GM23338 (cell line): ENCODE results near the gene UNK. TPM values are rescaled to one million over a fixed set of nuclear protein-coding genes. Genes with fewer than 3 reads are reported as not detected.

Experiments
- ATAC-seq: fragments of 200-7000 bp; cut with Tn5 transposase; 3 replicates; pipeline ENCODE4 v1.9.1; 2020
- DNase-seq: peaks from one replicate; pipeline ENCODE4 v3.0.0-alpha.2; 2015; ENCODE audit warnings: low spot score
- H2AFZ ChIP-seq: fragments of 200-600 bp; sonication (generic); 2 replicates; pipeline ENCODE4 v1.8.0; 2016; ENCODE audit warnings: antibody characterized with exemption, mild to moderate bottlenecking, moderate library complexity
- H3F3A ChIP-seq: fragments of 200-600 bp; sonication (generic); replicated peaks from 2 replicates; pipeline ENCODE4 v1.8.0; 2017; ENCODE audit warnings: antibody characterized with exemption, mixed run types, low read depth
- H3K27ac ChIP-seq: fragments of 200-600 bp; sonication (generic); 2 replicates; pipeline ENCODE4 v1.6.1; 2016; ENCODE audit warnings: low read depth
- H3K27me3 ChIP-seq: fragments of 200-600 bp; sonication (generic); 2 replicates; pipeline ENCODE4 v1.8.0; 2016; ENCODE audit warnings: mild to moderate bottlenecking, mixed run types, moderate library complexity; ENCODE audit not compliant: insufficient read depth
- H3K36me3 ChIP-seq: fragments of 200-600 bp; sonication (generic); 2 replicates; pipeline ENCODE4 v1.8.0; 2016; ENCODE audit warnings: mild to moderate bottlenecking; ENCODE audit not compliant: insufficient read depth
- H3K4me1 ChIP-seq: fragments of 200-600 bp; sonication (generic); 2 replicates; pipeline ENCODE4 v1.8.0; 2016; ENCODE audit warnings: mild to moderate bottlenecking, moderate library complexity; ENCODE audit not compliant: insufficient read depth
- H3K4me2 ChIP-seq: fragments of 200-600 bp; sonication (generic); 2 replicates; pipeline ENCODE4 v1.7.1; 2017; ENCODE audit warnings: mixed run types
- H3K4me3 ChIP-seq: fragments of 200-600 bp; sonication (generic); 2 replicates; pipeline ENCODE4 v1.6.1; 2016; ENCODE audit warnings: mixed run types
- H3K79me2 ChIP-seq: fragments of 200-600 bp; sonication (generic); replicated peaks from 2 replicates; pipeline ENCODE4 v1.8.0; 2017; ENCODE audit warnings: mild to moderate bottlenecking; ENCODE audit not compliant: insufficient read depth
- H3K9me2 ChIP-seq: fragments of 200-600 bp; sonication (generic); 2 replicates; pipeline ENCODE4 v1.8.0; 2017; ENCODE audit not compliant: insufficient read depth
- H4K20me1 ChIP-seq: fragments of 200-600 bp; sonication (generic); replicated peaks from 2 replicates; pipeline ENCODE4 v1.8.0; 2017; ENCODE audit warnings: mild to moderate bottlenecking; ENCODE audit not compliant: insufficient read depth
- H3K27ac Mint-ChIP-seq: 2 replicates; pipeline ENCODE4 v1.8.0; 2020; ENCODE audit warnings: inconsistent platforms, mild to moderate bottlenecking, moderate library complexity, mixed read lengths
- H3K27me3 Mint-ChIP-seq: 3 replicates; pipeline ENCODE4 v1.8.0; 2022; ENCODE audit warnings: low read depth, mild to moderate bottlenecking, moderate library complexity, mixed read lengths, inconsistent platforms; ENCODE audit not compliant: insufficient read depth, poor library complexity
- H3K36me3 Mint-ChIP-seq: 3 replicates; pipeline ENCODE4 v1.8.0; 2021; ENCODE audit warnings: low read depth, mild to moderate bottlenecking, inconsistent platforms, moderate library complexity, mixed read lengths
- H3K4me1 Mint-ChIP-seq: 3 replicates; pipeline ENCODE4 v1.8.0; 2020; ENCODE audit warnings: mild to moderate bottlenecking, inconsistent platforms, mixed read lengths
- H3K4me3 Mint-ChIP-seq: 3 replicates; pipeline ENCODE4 v1.8.0; 2021; ENCODE audit warnings: moderate library complexity, mild to moderate bottlenecking, inconsistent platforms, mixed read lengths
- H3K9me3 Mint-ChIP-seq: 3 replicates; pipeline ENCODE4 v1.8.0; 2020; ENCODE audit warnings: moderate library complexity, mild to moderate bottlenecking, inconsistent platforms, mixed read lengths
- CREB1 ChIP-seq: fragments of 250-450 bp; sonication (Bioruptor Pico); IDR thresholded peaks from 2 replicates; pipeline ENCODE4 v1.5.0; 2020; ENCODE audit warnings: low read depth, mild to moderate bottlenecking, moderate library complexity
- EZH2 ChIP-seq: fragments of 200-600 bp; sonication (generic); IDR thresholded peaks from one replicate; pipeline ENCODE4 v1.8.0; 2017; ENCODE audit warnings: antibody characterized with exemption, mild to moderate bottlenecking, low read depth; ENCODE audit not compliant: unreplicated experiment
- EZH2phosphoT487 ChIP-seq: fragments of 200-600 bp; sonication (generic); IDR thresholded peaks from one replicate; pipeline ENCODE4 v1.8.1; 2018; ENCODE audit warnings: antibody characterized with exemption; ENCODE audit not compliant: unreplicated experiment
- JUNB ChIP-seq: IDR thresholded peaks from one replicate; pipeline ENCODE4 v1.6.1; 2016; ENCODE audit warnings: antibody characterized with exemption; ENCODE audit not compliant: unreplicated experiment
- NANOG ChIP-seq: IDR thresholded peaks from 2 replicates; pipeline ENCODE4 v1.6.1; 2016; ENCODE audit warnings: antibody characterized with exemption, borderline replicate concordance
- ZNF114 ChIP-seq: fragments of 250-450 bp; sonication (Bioruptor Pico); IDR thresholded peaks from 2 replicates; pipeline ENCODE4 v1.5.0; 2020; ENCODE audit warnings: mild to moderate bottlenecking, moderate library complexity
- ZNF462 ChIP-seq: fragments of 250-450 bp; sonication (Bioruptor Pico); IDR thresholded peaks from 2 replicates; pipeline ENCODE4 v1.5.0; 2020; ENCODE audit warnings: mild to moderate bottlenecking, moderate library complexity
- polyA plus RNA-seq: library from polyadenylated mRNA; unstranded; fragments of >200 nt; fragmentation: Nextera tagmentation; extraction: Ambion mirVana; gene quantifications from 2 replicates; pipeline ENCODE4 v1.2.1, GENCODE V29; 2016
- total RNA-seq: library from RNA; depleted of rRNA; stranded (reverse); fragments of >200 nt; shearing (Covaris generic); gene quantifications from 2 replicates; pipeline ENCODE4 v1.2.3, GENCODE V29; 2014
- TF ChIP-seq, protein P1 (sequence below): IDR thresholded peaks from one replicate; pipeline ENCODE4 v1.6.1; 2018; ENCODE audit warnings: antibody characterized with exemption; ENCODE audit not compliant: unreplicated experiment
- TF ChIP-seq, protein P2 (sequence below): IDR thresholded peaks from 2 replicates; pipeline ENCODE4 v1.6.1; 2016; ENCODE audit warnings: antibody characterized with exemption

The UNK gene
- total and polyA plus RNA-seq, 2 experiments from 2014 or later, result 21.8 to 65.2 TPM

GRCh38 chr17:75751676-75752404 lies 32.8 kb upstream of the UNK start:
- Histone ChIP-seq H3F3A (peaks cover 7% of the 10 kb centered on the region; the same call in 1 of the 2 replicates), H3K4me3 (no peak overlapping the region), H2AFZ (no peak overlapping the region), H3K4me2 (no peak overlapping the region), H3K36me3 (no peaks in the 10 kb centered on the region), H3K79me2 (no peaks in the 10 kb centered on the region), H3K4me1 (no peaks in the 10 kb centered on the region), H4K20me1 (no peaks in the 10 kb centered on the region), H3K9me2 (no peaks in the 10 kb centered on the region), H3K27ac (no peak overlapping the region), H3K27me3 (no peaks in the 10 kb centered on the region)
- Mint-ChIP-seq H3K27me3 (peaks cover 25% of the 10 kb centered on the region), H3K27ac (no peak overlapping the region), H3K9me3 (no peaks in the 10 kb centered on the region), H3K4me1 (peaks cover 6% of the 10 kb centered on the region), H3K4me3 (no peak overlapping the region), H3K36me3 (no peaks in the 10 kb centered on the region)
- DNase-seq (no peak), ATAC-seq (no peak)
- TF ChIP-seq ZNF114 (CRISPR knock-in tag) (no peak), CREB1 (CRISPR knock-in tag) (no peak)

- Histone ChIP-seq H3K4me3 (no peak overlapping the region), H3K27me3 (no peaks in the 10 kb centered on the region), H3K4me2 (no peak overlapping the region), H3K79me2 (no peaks in the 10 kb centered on the region), H3K9me2 (no peaks in the 10 kb centered on the region), H3K27ac (no peak overlapping the region), H3K4me1 (no peaks in the 10 kb centered on the region), H4K20me1 (no peaks in the 10 kb centered on the region), H2AFZ (no peak overlapping the region), H3K36me3 (no peaks in the 10 kb centered on the region), H3F3A (peaks cover 7% of the 10 kb centered on the region; the same call in 1 of the 2 replicates)
- peaks cover 25% of the 10 kb centered on the region for H3K27me3 Mint-ChIP-seq
- ATAC-seq, result no peak
- peaks cover 6% of the 10 kb centered on the region for H3K4me1 Mint-ChIP-seq
- H3K36me3 Mint-ChIP-seq, result no peaks in the 10 kb centered on the region
- H3K9me3 Mint-ChIP-seq, result no peaks in the 10 kb centered on the region
- no peak overlapping the region for H3K27ac Mint-ChIP-seq
- DNase-seq, result no peak
- H3K4me3 Mint-ChIP-seq, result no peak overlapping the region
- TF ChIP-seq, protein P1, sequence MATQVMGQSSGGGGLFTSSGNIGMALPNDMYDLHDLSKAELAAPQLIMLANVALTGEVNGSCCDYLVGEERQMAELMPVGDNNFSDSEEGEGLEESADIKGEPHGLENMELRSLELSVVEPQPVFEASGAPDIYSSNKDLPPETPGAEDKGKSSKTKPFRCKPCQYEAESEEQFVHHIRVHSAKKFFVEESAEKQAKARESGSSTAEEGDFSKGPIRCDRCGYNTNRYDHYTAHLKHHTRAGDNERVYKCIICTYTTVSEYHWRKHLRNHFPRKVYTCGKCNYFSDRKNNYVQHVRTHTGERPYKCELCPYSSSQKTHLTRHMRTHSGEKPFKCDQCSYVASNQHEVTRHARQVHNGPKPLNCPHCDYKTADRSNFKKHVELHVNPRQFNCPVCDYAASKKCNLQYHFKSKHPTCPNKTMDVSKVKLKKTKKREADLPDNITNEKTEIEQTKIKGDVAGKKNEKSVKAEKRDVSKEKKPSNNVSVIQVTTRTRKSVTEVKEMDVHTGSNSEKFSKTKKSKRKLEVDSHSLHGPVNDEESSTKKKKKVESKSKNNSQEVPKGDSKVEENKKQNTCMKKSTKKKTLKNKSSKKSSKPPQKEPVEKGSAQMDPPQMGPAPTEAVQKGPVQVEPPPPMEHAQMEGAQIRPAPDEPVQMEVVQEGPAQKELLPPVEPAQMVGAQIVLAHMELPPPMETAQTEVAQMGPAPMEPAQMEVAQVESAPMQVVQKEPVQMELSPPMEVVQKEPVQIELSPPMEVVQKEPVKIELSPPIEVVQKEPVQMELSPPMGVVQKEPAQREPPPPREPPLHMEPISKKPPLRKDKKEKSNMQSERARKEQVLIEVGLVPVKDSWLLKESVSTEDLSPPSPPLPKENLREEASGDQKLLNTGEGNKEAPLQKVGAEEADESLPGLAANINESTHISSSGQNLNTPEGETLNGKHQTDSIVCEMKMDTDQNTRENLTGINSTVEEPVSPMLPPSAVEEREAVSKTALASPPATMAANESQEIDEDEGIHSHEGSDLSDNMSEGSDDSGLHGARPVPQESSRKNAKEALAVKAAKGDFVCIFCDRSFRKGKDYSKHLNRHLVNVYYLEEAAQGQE, result no peak
- TF ChIP-seq, protein P2, sequence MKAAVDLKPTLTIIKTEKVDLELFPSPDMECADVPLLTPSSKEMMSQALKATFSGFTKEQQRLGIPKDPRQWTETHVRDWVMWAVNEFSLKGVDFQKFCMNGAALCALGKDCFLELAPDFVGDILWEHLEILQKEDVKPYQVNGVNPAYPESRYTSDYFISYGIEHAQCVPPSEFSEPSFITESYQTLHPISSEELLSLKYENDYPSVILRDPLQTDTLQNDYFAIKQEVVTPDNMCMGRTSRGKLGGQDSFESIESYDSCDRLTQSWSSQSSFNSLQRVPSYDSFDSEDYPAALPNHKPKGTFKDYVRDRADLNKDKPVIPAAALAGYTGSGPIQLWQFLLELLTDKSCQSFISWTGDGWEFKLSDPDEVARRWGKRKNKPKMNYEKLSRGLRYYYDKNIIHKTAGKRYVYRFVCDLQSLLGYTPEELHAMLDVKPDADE, result no peak
- TF ChIP-seq EZH2, result no peak
- TF ChIP-seq ZNF462 (CRISPR knock-in tag), result no peak
- no peak for TF ChIP-seq NANOG
- TF ChIP-seq EZH2phosphoT487, result no peak
- TF ChIP-seq JUNB, result no peak
These were observed 32.2 kb upstream of the UNK start for GRCh38 chr17:75752405-75752709.
